ENCODE results near the gene RNF183.

The RNF183 gene

GRCh38 chr9:113275157-113276131, 27.7 kb downstream of the RNF183 start, which contains the start of the genes CDC26 and PRPF4:
TSS of gene CDC26 (minus strand) at chr9:113275572. CDS start at chr9:113272507, 3,065 bp downstream.
TSS of gene PRPF4 (plus strand) at chr9:113275658. CDS start at chr9:113275744, 86 bp downstream.
- TF ChIP-seq CTCF (IDR thresholded peaks at IDR 0.05; ENCODE audit: borderline replicate concordance, insufficient read depth, low read depth, low read length), result no peak
- peak within 1 kb of the TSS; percentile 88 for H3K4me3 ChIP-seq (ENCODE audit: low read depth, low read length)

- peak overlapping the region; percentile 88 for H3K4me3 ChIP-seq (ENCODE audit: low read depth, low read length)
- TF ChIP-seq CTCF (IDR thresholded peaks at IDR 0.05; ENCODE audit: borderline replicate concordance, insufficient read depth, low read depth, low read length), result peak; percentile 52; the same call in 1 of the 2 replicates
Measured at GRCh38 chr9:113274474-113275156, 28.6 kb downstream of the RNF183 start.

- no peak for TF ChIP-seq CTCF (IDR thresholded peaks at IDR 0.05; ENCODE audit: borderline replicate concordance, insufficient read depth, low read depth, low read length)
- no peak overlapping the region for H3K4me3 ChIP-seq (ENCODE audit: low read depth, low read length)
Measured at GRCh38 chr9:113269871-113270270, 33.3 kb downstream of the RNF183 start.

- TF ChIP-seq CTCF (IDR thresholded peaks at IDR 0.05; ENCODE audit: borderline replicate concordance, insufficient read depth, low read depth, low read length), result no peak
- no peak overlapping the region for H3K4me3 ChIP-seq (ENCODE audit: low read depth, low read length)
Measured at GRCh38 chr9:113269355-113269754, 33.8 kb downstream of the RNF183 start.

- H3K4me3 ChIP-seq (ENCODE audit: low read depth, low read length), result no peak overlapping the region
- no peak for TF ChIP-seq CTCF (IDR thresholded peaks at IDR 0.05; ENCODE audit: borderline replicate concordance, insufficient read depth, low read depth, low read length)
Measured at GRCh38 chr9:113267911-113268566, 35.1 kb downstream of the RNF183 start.

GRCh38 chr9:113266174-113266573, 37.0 kb downstream of the RNF183 start:
- TF ChIP-seq CTCF (IDR thresholded peaks at IDR 0.05; ENCODE audit: borderline replicate concordance, insufficient read depth, low read depth, low read length), result no peak
- no peak overlapping the region for H3K4me3 ChIP-seq (ENCODE audit: low read depth, low read length)
